OCI-LY3 (cell line): ENCODE measurements around the gene USP32.
A peak's percentile ranks its signal among the peaks of the same experiment; 100 is the strongest.

Experiments
- H2AFZ ChIP-seq: fragments of 200-600, 300-600 bp; shearing (Covaris generic); 2 replicates; pipeline ENCODE4 v1.6.0; 2014; ENCODE audit warnings: antibody characterized with exemption, low read depth, low read length
- H3K27ac ChIP-seq: fragments of 200-600, 300-600 bp; sonication (generic); 2 replicates; pipeline ENCODE4 v1.5.1; 2014; ENCODE audit warnings: mild to moderate bottlenecking, low read length, moderate library complexity, mixed read lengths
- H3K27me3 ChIP-seq: fragments of 200-600, 300-600 bp; sonication (generic); 2 replicates; pipeline ENCODE4 v1.6.1; 2014; ENCODE audit warnings: low read depth, low read length, mixed read lengths
- H3K36me3 ChIP-seq: fragments of 200-600, 300-600 bp; sonication (generic); replicated peaks from 2 replicates; pipeline ENCODE3; 2014; ENCODE audit warnings: low read depth, low read length, mixed read lengths
- H3K4me1 ChIP-seq: fragments of 300-600, 200-600 bp; sonication (generic); 2 replicates; pipeline ENCODE4 v1.6.1; 2014; ENCODE audit warnings: low read length, mixed read lengths
- H3K4me2 ChIP-seq: fragments of 200-600, 300-600 bp; sonication (generic); 2 replicates; pipeline ENCODE4 v1.6.1; 2014; ENCODE audit warnings: low read length, mixed read lengths
- H3K4me3 ChIP-seq: fragments of 300-600, 200-600 bp; sonication (generic); 2 replicates; pipeline ENCODE4 v1.5.1; 2014; ENCODE audit warnings: antibody characterized with exemption, mild to moderate bottlenecking, low read length, moderate library complexity
- H3K79me2 ChIP-seq: fragments of 300-600, 200-600 bp; shearing (Covaris generic); 2 replicates; pipeline ENCODE4 v1.6.1; 2014; ENCODE audit warnings: mild to moderate bottlenecking, low read length, mixed read lengths
- H3K9ac ChIP-seq: fragments of 300-600, 200-600 bp; shearing (Covaris generic); 2 replicates; pipeline ENCODE4 v1.6.0; 2014; ENCODE audit warnings: mild to moderate bottlenecking, low read length, moderate library complexity
- H3K9me3 ChIP-seq: fragments of 200-600, 300-600 bp; shearing (Covaris generic); 2 replicates; pipeline ENCODE4 v1.6.1; 2014; ENCODE audit warnings: low read length, mixed read lengths; ENCODE audit not compliant: insufficient read depth
- H4K20me1 ChIP-seq: fragments of 200-600, 300-600 bp; sonication (generic); 2 replicates; pipeline ENCODE4 v1.6.1; 2016; ENCODE audit warnings: low read length, mixed read lengths; ENCODE audit not compliant: insufficient read depth
- CTCF ChIP-seq: fragments of 200-600, 300-600 bp; sonication (generic); IDR thresholded peaks from 2 replicates; pipeline ENCODE4 v1.5.1; 2014; ENCODE audit warnings: antibody characterized with exemption, low read length, low read depth
- EZH2phosphoT487 ChIP-seq: fragments of 200-600 bp; shearing (Covaris generic); IDR thresholded peaks from 2 replicates; pipeline ENCODE4 v1.6.1; 2018; ENCODE audit warnings: antibody characterized with exemption, mixed run types, low read depth

The USP32 gene

GRCh38 chr17:60134396-60135150, 257.4 kb downstream of the USP32 start:
- Histone ChIP-seq H3K4me2 (peak overlapping the region; percentile 67), H3K4me1 (no peaks in the 10 kb centered on the region), H4K20me1 (no peaks in the 10 kb centered on the region), H3K9ac (peak overlapping the region; percentile 48), H3K36me3 (no peaks in the 10 kb centered on the region), H3K79me2 (no peaks in the 10 kb centered on the region), H3K27ac (no peak overlapping the region), H3K4me3 (peak overlapping the region; percentile 81), H3K9me3 (no peaks in the 10 kb centered on the region), H2AFZ (0 out of 2 replicates have a peak overlapping the region, but pooled peaks have one; percentile 30), H3K27me3 (peaks cover 3% of the 10 kb centered on the region; the same call in 1 of the 2 replicates)
- TF ChIP-seq EZH2phosphoT487 (no peak), CTCF (no peak)

- H3K4me1 ChIP-seq = no peaks in the 10 kb centered on the region
These were observed 261.5 kb downstream of the USP32 start for GRCh38 chr17:60130466-60130865.

GRCh38 chr17:60129164-60129563, 262.8 kb downstream of the USP32 start:
- Histone ChIP-seq H3K4me1 (no peaks in the 10 kb centered on the region), H3K79me2 (no peaks in the 10 kb centered on the region), H4K20me1 (no peaks in the 10 kb centered on the region), H3K4me2 (no peak overlapping the region), H2AFZ (no peak overlapping the region), H3K36me3 (no peaks in the 10 kb centered on the region), H3K9ac (no peak overlapping the region), H3K27ac (no peak overlapping the region), H3K4me3 (no peak overlapping the region), H3K27me3 (no peaks in the 10 kb centered on the region; the same call in 1 of the 2 replicates), H3K9me3 (no peaks in the 10 kb centered on the region)
- TF ChIP-seq CTCF (no peak), EZH2phosphoT487 (no peak)

More at GRCh38 chr17:60130466-60130865, 261.5 kb downstream of the USP32 start:
- Histone ChIP-seq H3K4me3 (no peak overlapping the region), H2AFZ (no peak overlapping the region), H4K20me1 (no peaks in the 10 kb centered on the region), H3K4me2 (no peak overlapping the region), H3K27ac (no peak overlapping the region), H3K36me3 (no peaks in the 10 kb centered on the region), H3K79me2 (no peaks in the 10 kb centered on the region), H3K9ac (no peak overlapping the region), H3K27me3 (peaks cover 3% of the 10 kb centered on the region), H3K9me3 (no peaks in the 10 kb centered on the region)
- TF ChIP-seq CTCF (no peak), EZH2phosphoT487 (no peak)
